GM12875 (cell line): Measurements from ENCODE around the gene LSM3.

Experiments
- H3K4me3 ChIP-seq: one replicate; pipeline ENCODE4 v1.5.1; 2011; ENCODE audit warnings: low read depth, low read length, control low read depth
- CTCF ChIP-seq: IDR thresholded peaks from 2 replicates; pipeline ENCODE4 v1.5.1; 2011; ENCODE audit warnings: low read depth, mild to moderate bottlenecking, control low read depth, inconsistent platforms, low read length, moderate library complexity, borderline replicate concordance; ENCODE audit not compliant: insufficient read depth

LSM3 gene

DNA sequence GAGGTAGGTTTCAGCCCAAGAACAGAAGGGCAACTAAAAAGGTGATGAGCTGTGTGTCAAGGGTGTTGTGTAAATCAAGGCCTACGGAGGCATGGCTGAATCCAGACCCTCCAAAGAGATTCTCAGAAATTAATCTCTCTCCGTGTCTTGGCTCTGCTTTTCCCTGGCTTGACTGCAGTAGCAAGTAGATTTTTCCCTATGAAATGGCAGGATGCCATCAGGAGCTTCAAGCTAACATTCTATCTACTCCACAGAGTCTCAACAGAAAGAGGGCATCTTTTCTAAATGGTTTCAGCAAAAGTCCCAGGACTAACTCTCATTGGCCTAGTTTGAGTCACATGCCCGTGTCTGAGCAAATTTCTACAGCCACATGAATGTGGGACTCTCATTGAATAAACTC lies 58.3 kb downstream of the LSM3 start:
- TF ChIP-seq CTCF = no peak
- H3K4me3 ChIP-seq = no peak overlapping the region

- H3K4me3 ChIP-seq = no peak overlapping the region
- no peak for TF ChIP-seq CTCF
Observed at GRCh38 chr3:14237457-14237856, 58.8 kb downstream of the LSM3 start.

GRCh38 chr3:14238356-14238755 lies 59.7 kb downstream of the LSM3 start:
- TF ChIP-seq CTCF = no peak
- no peak overlapping the region for H3K4me3 ChIP-seq

- no peak overlapping the region for H3K4me3 ChIP-seq
- no peak for TF ChIP-seq CTCF
Observed at GRCh38 chr3:14238930-14239329, 60.3 kb downstream of the LSM3 start.

DNA sequence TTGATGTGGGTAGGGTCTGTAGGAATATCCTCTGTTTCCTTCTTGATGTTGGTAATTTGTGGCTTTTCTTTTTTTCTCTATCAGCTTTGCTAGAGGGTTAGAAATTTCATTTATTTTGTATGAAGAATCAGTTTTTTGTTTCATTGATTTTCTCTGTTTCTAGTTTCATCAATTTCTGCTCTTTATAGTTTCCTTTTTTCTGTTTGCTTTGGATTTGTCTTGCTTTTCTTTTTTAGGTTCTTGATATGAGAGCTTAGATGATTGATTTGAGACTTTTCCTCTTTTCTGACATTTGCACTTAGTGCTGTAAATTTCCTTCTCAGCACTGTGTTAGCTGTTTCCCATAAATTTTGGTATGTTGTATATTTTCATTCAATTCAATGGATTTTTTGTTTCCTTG lies 61.3 kb downstream of the LSM3 start:
- no peak overlapping the region for H3K4me3 ChIP-seq
- TF ChIP-seq CTCF = no peak

GRCh38 chr3:14240366-14240765 lies 61.7 kb downstream of the LSM3 start:
- TF ChIP-seq CTCF = no peak
- H3K4me3 ChIP-seq = no peak overlapping the region

DNA sequence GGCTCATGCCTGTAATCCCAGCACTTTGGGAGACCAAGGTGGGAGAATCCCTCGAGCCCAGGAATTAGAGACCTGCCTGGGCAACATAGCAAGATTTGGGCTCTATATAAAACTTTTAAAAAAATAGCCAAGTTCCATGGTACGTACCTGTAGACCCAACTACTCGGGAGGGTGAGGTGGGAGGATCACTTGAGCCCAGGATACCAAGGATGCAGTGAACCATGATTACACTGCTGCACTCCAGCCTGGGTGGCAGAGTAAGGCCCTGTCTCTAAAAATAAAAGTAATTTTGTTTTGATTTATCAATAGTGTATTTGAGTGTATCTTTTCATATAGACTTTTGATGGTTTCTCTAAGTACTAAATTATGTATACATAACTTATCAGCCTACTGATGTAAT lies 63.1 kb downstream of the LSM3 start:
- H3K4me3 ChIP-seq = no peak overlapping the region
- TF ChIP-seq CTCF = no peak
